ENCODE data around the gene GEMIN4. TPM values are rescaled to one million over a fixed set of nuclear protein-coding genes. Genes with fewer than 3 reads are reported as not detected.

The GEMIN4 gene
- 8.7 and 9.7 TPM in 2 replicates for total RNA-seq

DNA sequence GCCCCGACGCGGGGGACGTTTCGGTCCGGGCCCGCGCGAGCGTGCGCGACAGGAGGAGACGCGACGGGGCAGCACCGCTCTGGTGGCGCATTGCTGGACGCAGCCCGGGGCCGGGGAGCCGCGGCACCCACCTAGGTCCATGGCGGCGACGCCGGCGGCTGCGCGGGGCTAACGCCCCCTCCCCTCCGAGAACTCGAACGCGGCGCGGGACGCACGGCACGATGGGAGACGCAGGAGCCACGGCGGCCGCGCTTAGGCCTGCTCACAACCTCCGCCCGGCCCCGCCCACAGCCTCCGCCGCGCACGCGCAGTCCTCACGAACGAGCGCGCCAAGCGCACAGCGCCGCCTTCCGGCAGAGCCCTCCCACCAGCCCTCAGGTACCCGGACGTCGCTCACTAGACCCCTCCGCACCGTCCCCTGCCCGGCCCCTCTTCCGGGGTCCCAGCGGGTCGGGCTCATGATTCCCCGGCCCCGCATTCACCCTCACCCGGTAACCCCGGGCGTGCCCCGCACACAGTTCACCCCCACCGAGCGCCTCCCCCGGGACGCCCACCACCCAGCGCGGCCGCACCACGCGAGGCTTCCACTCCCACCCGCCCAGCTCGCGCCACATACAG lies at the start of gene GEMIN4:
Gene GEMIN4 (minus strand): TSS at position 263 of the 618 bp plus-strand sequence. CDS start 122 bp downstream, at position 141.
- peaks cover 8% of the 10 kb centered on the region for H4K20me1 ChIP-seq (ENCODE audit: insufficient read depth, low read length)
- H3K4me3 ChIP-seq (ENCODE audit: insufficient read depth, low read length), result peak within 1 kb of the TSS; percentile 83
- peaks cover 7% of the 10 kb centered on the region for H3K36me3 ChIP-seq (ENCODE audit: insufficient read depth, low read length)
- peaks cover 12% of the 10 kb centered on the region for H3K4me1 ChIP-seq (ENCODE audit: insufficient read depth, low read length)
- peaks cover 44% of the 10 kb centered on the region for H3K79me2 ChIP-seq (ENCODE audit: insufficient read depth, low read length)
- TF ChIP-seq, protein P1, sequence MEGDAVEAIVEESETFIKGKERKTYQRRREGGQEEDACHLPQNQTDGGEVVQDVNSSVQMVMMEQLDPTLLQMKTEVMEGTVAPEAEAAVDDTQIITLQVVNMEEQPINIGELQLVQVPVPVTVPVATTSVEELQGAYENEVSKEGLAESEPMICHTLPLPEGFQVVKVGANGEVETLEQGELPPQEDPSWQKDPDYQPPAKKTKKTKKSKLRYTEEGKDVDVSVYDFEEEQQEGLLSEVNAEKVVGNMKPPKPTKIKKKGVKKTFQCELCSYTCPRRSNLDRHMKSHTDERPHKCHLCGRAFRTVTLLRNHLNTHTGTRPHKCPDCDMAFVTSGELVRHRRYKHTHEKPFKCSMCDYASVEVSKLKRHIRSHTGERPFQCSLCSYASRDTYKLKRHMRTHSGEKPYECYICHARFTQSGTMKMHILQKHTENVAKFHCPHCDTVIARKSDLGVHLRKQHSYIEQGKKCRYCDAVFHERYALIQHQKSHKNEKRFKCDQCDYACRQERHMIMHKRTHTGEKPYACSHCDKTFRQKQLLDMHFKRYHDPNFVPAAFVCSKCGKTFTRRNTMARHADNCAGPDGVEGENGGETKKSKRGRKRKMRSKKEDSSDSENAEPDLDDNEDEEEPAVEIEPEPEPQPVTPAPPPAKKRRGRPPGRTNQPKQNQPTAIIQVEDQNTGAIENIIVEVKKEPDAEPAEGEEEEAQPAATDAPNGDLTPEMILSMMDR (IDR thresholded peaks at IDR 0.05; ENCODE audit: extremely low read depth, low read depth, low read length), result peak; percentile 77
- peak within 1 kb of the TSS; percentile 73 for H3K27ac ChIP-seq (ENCODE audit: low read depth, low read length)
- peak within 1 kb of the TSS; percentile 91 for H3K4me2 ChIP-seq (ENCODE audit: insufficient read depth, low read length)
- H2AFZ ChIP-seq (ENCODE audit: low read length), result peak within 1 kb of the TSS; percentile 84
- DNase-seq (ENCODE audit: insufficient read length, low spot score, missing footprints), result peak; percentile 99
- no peaks in the 10 kb centered on the region for H3K9me3 ChIP-seq (ENCODE audit: low read depth, low read length)
- no peaks in the 10 kb centered on the region for H3K27me3 ChIP-seq (ENCODE audit: insufficient read depth, low read length)

- no peak overlapping the region for H3K4me2 ChIP-seq (ENCODE audit: insufficient read depth, low read length)
- no peaks in the 10 kb centered on the region for H3K79me2 ChIP-seq (ENCODE audit: insufficient read depth, low read length)
- H4K20me1 ChIP-seq (ENCODE audit: insufficient read depth, low read length), result peaks cover 9% of the 10 kb centered on the region
- no peaks in the 10 kb centered on the region for H3K9me3 ChIP-seq (ENCODE audit: low read depth, low read length)
- peak; percentile 61 for DNase-seq (ENCODE audit: insufficient read length, low spot score, missing footprints)
- no peak overlapping the region for H3K27ac ChIP-seq (ENCODE audit: low read depth, low read length)
- H3K4me3 ChIP-seq (ENCODE audit: insufficient read depth, low read length), result no peak overlapping the region
- H3K27me3 ChIP-seq (ENCODE audit: insufficient read depth, low read length), result no peaks in the 10 kb centered on the region
- TF ChIP-seq, protein P1 (IDR thresholded peaks at IDR 0.05; ENCODE audit: extremely low read depth, low read depth, low read length), result no peak
- H2AFZ ChIP-seq (ENCODE audit: low read length), result no peak overlapping the region
- no peaks in the 10 kb centered on the region for H3K4me1 ChIP-seq (ENCODE audit: insufficient read depth, low read length)
- H3K36me3 ChIP-seq (ENCODE audit: insufficient read depth, low read length), result peaks cover 8% of the 10 kb centered on the region
Measured at GRCh38 chr17:801660-802059, 49.6 kb upstream of the GEMIN4 start.

DNA sequence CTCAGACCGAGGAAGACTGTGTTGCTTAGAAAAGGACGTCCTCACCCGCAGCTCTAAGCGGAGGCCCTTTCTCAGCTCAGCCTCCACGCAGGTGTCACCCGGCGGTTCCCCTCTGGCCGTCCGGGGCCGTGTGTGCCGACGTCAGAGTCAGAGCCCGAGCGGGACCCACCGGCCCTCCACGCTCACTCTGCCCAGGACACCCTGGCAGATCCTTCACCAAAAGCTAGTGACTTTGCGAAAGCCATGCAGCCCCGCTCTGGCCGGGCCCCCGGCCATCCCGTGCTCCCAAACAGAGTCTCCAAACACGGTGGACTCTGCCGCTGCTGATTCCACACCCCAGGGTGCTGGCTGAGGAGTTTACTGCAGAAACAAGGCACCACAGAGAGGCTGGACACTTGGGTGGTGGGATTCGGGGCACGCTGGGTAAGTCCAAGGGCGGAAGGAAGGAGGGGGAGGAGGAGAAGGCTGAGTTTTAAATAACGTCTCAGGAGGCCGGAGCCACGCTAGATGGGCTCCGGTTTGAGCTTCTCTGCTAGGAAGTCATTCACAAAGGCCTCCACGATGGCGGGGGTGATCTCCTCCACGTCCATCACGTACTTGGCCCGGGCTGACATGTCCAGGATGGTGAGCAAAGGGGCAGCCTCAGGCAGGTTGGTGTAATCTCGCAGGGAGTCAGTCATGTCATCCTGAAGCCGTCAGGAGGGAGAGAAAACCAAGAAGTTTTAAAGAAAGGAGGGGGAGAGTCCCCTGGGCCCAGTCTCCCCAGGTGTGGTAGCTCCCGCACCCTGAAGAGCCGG lies 48.6 kb upstream of the GEMIN4 start:
- H3K36me3 ChIP-seq (ENCODE audit: insufficient read depth, low read length), result peaks cover 8% of the 10 kb centered on the region

More for the DNA sequence above, 48.6 kb upstream of the GEMIN4 start:
- Histone ChIP-seq H2AFZ (ENCODE audit: low read length) (no peak overlapping the region), H3K27me3 (ENCODE audit: insufficient read depth, low read length) (no peaks in the 10 kb centered on the region), H3K4me3 (ENCODE audit: insufficient read depth, low read length) (no peak overlapping the region), H3K79me2 (ENCODE audit: insufficient read depth, low read length) (no peaks in the 10 kb centered on the region), H3K4me1 (ENCODE audit: insufficient read depth, low read length) (no peaks in the 10 kb centered on the region), H3K27ac (ENCODE audit: low read depth, low read length) (no peak overlapping the region), H3K9me3 (ENCODE audit: low read depth, low read length) (no peaks in the 10 kb centered on the region), H3K4me2 (ENCODE audit: insufficient read depth, low read length) (no peak overlapping the region), H4K20me1 (ENCODE audit: insufficient read depth, low read length) (peaks cover 9% of the 10 kb centered on the region)
- peak; percentile 84 for DNase-seq (ENCODE audit: insufficient read length, low spot score, missing footprints)
- TF ChIP-seq, protein P1 (IDR thresholded peaks at IDR 0.05; ENCODE audit: extremely low read depth, low read depth, low read length), result no peak

All from osteoblast (primary cell).